ENCODE results near the gene SUMO3. TPM values are rescaled to one million over a fixed set of nuclear protein-coding genes. Genes with fewer than 3 reads are reported as not detected.

SUMO3 gene
- total and polyA plus RNA-seq, 2 experiments from 2014 or later, result 90.8 to 103 TPM

DNA sequence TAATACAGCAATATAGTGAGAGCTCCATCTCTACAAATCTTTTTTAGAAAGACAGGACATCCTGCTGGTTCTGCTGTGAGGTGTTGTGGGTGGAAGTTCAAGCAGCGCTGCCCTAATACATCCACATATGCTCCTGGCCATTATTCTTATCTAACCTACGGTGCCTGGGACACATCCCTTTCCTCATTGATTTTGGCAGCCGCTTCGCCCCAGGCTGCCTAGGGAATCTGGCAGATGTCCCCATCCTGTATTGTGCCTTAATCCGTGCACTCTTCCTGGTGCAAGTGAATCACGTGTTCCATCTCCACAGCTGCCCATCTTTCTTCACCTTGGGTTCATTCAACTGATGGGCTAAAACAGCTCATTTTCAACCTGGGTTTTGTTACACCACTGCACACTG lies 13.1 kb downstream of the SUMO3 start:
- Histone ChIP-seq H3K79me2 (replicated peaks; ENCODE audit: insufficient read depth) (peaks cover 21% of the 10 kb centered on the region), H3K4me3 (no peak overlapping the region), H3K27ac (ENCODE audit: low read depth) (no peak overlapping the region), H4K20me1 (replicated peaks; ENCODE audit: insufficient read depth) (peaks cover 18% of the 10 kb centered on the region), H3F3A (replicated peaks; ENCODE audit: low read depth) (0 out of 2 replicates have a peak, but pooled peaks cover 21% of the 10 kb centered on the region), H3K36me3 (ENCODE audit: insufficient read depth) (peaks cover 12% of the 10 kb centered on the region), H3K4me1 (ENCODE audit: insufficient read depth) (peaks cover 14% of the 10 kb centered on the region), H3K9me2 (ENCODE audit: insufficient read depth) (no peaks in the 10 kb centered on the region), H3K27me3 (ENCODE audit: insufficient read depth) (no peaks in the 10 kb centered on the region), H2AFZ (no peak overlapping the region), H3K4me2 (no peak overlapping the region)
- Mint-ChIP-seq H3K4me1 (peaks cover 19% of the 10 kb centered on the region), H3K36me3 (ENCODE audit: low read depth) (peaks cover 52% of the 10 kb centered on the region), H3K27me3 (ENCODE audit: insufficient read depth, low read depth, poor library complexity) (peaks cover 10% of the 10 kb centered on the region), H3K9me3 (no peaks in the 10 kb centered on the region), H3K27ac (no peak overlapping the region), H3K4me3 (no peak overlapping the region)
- ATAC-seq (no peak), DNase-seq (ENCODE audit: low spot score) (no peak)
- TF ChIP-seq, protein P1, sequence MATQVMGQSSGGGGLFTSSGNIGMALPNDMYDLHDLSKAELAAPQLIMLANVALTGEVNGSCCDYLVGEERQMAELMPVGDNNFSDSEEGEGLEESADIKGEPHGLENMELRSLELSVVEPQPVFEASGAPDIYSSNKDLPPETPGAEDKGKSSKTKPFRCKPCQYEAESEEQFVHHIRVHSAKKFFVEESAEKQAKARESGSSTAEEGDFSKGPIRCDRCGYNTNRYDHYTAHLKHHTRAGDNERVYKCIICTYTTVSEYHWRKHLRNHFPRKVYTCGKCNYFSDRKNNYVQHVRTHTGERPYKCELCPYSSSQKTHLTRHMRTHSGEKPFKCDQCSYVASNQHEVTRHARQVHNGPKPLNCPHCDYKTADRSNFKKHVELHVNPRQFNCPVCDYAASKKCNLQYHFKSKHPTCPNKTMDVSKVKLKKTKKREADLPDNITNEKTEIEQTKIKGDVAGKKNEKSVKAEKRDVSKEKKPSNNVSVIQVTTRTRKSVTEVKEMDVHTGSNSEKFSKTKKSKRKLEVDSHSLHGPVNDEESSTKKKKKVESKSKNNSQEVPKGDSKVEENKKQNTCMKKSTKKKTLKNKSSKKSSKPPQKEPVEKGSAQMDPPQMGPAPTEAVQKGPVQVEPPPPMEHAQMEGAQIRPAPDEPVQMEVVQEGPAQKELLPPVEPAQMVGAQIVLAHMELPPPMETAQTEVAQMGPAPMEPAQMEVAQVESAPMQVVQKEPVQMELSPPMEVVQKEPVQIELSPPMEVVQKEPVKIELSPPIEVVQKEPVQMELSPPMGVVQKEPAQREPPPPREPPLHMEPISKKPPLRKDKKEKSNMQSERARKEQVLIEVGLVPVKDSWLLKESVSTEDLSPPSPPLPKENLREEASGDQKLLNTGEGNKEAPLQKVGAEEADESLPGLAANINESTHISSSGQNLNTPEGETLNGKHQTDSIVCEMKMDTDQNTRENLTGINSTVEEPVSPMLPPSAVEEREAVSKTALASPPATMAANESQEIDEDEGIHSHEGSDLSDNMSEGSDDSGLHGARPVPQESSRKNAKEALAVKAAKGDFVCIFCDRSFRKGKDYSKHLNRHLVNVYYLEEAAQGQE (IDR thresholded peaks at IDR 0.05; ENCODE audit: unreplicated experiment), result no peak
- TF ChIP-seq, protein P2, sequence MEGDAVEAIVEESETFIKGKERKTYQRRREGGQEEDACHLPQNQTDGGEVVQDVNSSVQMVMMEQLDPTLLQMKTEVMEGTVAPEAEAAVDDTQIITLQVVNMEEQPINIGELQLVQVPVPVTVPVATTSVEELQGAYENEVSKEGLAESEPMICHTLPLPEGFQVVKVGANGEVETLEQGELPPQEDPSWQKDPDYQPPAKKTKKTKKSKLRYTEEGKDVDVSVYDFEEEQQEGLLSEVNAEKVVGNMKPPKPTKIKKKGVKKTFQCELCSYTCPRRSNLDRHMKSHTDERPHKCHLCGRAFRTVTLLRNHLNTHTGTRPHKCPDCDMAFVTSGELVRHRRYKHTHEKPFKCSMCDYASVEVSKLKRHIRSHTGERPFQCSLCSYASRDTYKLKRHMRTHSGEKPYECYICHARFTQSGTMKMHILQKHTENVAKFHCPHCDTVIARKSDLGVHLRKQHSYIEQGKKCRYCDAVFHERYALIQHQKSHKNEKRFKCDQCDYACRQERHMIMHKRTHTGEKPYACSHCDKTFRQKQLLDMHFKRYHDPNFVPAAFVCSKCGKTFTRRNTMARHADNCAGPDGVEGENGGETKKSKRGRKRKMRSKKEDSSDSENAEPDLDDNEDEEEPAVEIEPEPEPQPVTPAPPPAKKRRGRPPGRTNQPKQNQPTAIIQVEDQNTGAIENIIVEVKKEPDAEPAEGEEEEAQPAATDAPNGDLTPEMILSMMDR (conservative IDR thresholded peaks at IDR 0.05; ENCODE audit: low read depth in 2 of 2), result no peak
- TF ChIP-seq POLR2AphosphoS5 (IDR thresholded peaks at IDR 0.05; ENCODE audit: low read depth) (no peak; the same call in 1 of the 2 replicates), JUNB (IDR thresholded peaks at IDR 0.05; ENCODE audit: unreplicated experiment) (no peak), EZH2phosphoT487 (IDR thresholded peaks at IDR 0.05; ENCODE audit: unreplicated experiment) (no peak)
- TF ChIP-seq, protein P3, sequence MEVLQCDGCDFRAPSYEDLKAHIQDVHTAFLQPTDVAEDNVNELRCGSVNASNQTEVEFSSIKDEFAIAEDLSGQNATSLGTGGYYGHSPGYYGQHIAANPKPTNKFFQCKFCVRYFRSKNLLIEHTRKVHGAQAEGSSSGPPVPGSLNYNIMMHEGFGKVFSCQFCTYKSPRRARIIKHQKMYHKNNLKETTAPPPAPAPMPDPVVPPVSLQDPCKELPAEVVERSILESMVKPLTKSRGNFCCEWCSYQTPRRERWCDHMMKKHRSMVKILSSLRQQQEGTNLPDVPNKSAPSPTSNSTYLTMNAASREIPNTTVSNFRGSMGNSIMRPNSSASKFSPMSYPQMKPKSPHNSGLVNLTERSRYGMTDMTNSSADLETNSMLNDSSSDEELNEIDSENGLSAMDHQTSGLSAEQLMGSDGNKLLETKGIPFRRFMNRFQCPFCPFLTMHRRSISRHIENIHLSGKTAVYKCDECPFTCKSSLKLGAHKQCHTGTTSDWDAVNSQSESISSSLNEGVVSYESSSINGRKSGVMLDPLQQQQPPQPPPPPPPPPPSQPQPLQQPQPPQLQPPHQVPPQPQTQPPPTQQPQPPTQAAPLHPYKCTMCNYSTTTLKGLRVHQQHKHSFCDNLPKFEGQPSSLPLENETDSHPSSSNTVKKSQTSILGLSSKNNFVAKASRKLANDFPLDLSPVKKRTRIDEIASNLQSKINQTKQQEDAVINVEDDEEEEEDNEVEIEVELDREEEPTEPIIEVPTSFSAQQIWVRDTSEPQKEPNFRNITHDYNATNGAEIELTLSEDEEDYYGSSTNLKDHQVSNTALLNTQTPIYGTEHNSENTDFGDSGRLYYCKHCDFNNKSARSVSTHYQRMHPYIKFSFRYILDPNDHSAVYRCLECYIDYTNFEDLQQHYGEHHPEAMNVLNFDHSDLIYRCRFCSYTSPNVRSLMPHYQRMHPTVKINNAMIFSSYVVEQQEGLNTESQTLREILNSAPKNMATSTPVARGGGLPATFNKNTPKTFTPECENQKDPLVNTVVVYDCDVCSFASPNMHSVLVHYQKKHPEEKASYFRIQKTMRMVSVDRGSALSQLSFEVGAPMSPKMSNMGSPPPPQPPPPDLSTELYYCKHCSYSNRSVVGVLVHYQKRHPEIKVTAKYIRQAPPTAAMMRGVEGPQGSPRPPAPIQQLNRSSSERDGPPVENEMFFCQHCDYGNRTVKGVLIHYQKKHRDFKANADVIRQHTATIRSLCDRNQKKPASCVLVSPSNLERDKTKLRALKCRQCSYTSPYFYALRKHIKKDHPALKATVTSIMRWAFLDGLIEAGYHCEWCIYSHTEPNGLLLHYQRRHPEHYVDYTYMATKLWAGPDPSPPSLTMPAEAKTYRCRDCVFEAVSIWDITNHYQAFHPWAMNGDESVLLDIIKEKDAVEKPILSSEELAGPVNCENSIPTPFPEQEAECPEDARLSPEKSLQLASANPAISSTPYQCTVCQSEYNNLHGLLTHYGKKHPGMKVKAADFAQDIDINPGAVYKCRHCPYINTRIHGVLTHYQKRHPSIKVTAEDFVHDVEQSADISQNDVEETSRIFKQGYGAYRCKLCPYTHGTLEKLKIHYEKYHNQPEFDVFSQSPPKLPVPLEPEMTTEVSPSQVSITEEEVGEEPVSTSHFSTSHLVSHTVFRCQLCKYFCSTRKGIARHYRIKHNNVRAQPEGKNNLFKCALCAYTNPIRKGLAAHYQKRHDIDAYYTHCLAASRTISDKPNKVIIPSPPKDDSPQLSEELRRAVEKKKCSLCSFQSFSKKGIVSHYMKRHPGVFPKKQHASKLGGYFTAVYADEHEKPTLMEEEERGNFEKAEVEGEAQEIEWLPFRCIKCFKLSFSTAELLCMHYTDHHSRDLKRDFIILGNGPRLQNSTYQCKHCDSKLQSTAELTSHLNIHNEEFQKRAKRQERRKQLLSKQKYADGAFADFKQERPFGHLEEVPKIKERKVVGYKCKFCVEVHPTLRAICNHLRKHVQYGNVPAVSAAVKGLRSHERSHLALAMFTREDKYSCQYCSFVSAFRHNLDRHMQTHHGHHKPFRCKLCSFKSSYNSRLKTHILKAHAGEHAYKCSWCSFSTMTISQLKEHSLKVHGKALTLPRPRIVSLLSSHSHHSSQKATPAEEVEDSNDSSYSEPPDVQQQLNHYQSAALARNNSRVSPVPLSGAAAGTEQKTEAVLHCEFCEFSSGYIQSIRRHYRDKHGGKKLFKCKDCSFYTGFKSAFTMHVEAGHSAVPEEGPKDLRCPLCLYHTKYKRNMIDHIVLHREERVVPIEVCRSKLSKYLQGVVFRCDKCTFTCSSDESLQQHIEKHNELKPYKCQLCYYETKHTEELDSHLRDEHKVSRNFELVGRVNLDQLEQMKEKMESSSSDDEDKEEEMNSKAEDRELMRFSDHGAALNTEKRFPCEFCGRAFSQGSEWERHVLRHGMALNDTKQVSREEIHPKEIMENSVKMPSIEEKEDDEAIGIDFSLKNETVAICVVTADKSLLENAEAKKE (CRISPR knock-in tag; IDR thresholded peaks at IDR 0.05), result no peak
